MM.1S (cell line): ENCODE measurements around the gene GABRG3.

ENCODE experiments used
- DNase-seq: peaks from one replicate; pipeline ENCODE4 v3.0.0-alpha.2; 2015
- H2AFZ ChIP-seq: fragments of 300-600 bp; sonication (generic); 2 replicates; pipeline ENCODE4 v1.6.0; 2016; ENCODE audit warnings: antibody characterized with exemption, low read length
- H3F3A ChIP-seq: fragments of 300-600 bp; sonication (generic); 2 replicates; pipeline ENCODE4 v1.6.1; 2016; ENCODE audit warnings: mild to moderate bottlenecking, antibody characterized with exemption, low read length, moderate library complexity, mixed read lengths; ENCODE audit not compliant: insufficient read depth
- H3K27ac ChIP-seq: fragments of 300-600 bp; sonication (generic); 2 replicates; pipeline ENCODE4 v1.5.1; 2016; ENCODE audit warnings: mild to moderate bottlenecking, low read length
- H3K27me3 ChIP-seq: fragments of 300-600 bp; sonication (generic); replicated peaks from 2 replicates; pipeline ENCODE4 v1.6.0; 2016; ENCODE audit warnings: low read length; ENCODE audit not compliant: insufficient read depth
- H3K36me3 ChIP-seq: fragments of 300-600 bp; sonication (generic); replicated peaks from 2 replicates; pipeline ENCODE4 v1.6.1; 2016; ENCODE audit warnings: mild to moderate bottlenecking, low read length, mixed read lengths; ENCODE audit not compliant: insufficient read depth
- H3K4me1 ChIP-seq: fragments of 300-600 bp; sonication (generic); 2 replicates; pipeline ENCODE4 v1.6.1; 2016; ENCODE audit warnings: low read length, mixed read lengths
- H3K4me2 ChIP-seq: fragments of 300-600 bp; sonication (generic); 2 replicates; pipeline ENCODE4 v1.6.0; 2016; ENCODE audit warnings: low read depth, low read length
- H3K4me3 ChIP-seq: fragments of 300-600 bp; sonication (generic); 2 replicates; pipeline ENCODE4 v1.5.1; 2016; ENCODE audit warnings: low read length, mixed read lengths
- H3K79me2 ChIP-seq: fragments of 300-600 bp; sonication (generic); 2 replicates; pipeline ENCODE4 v1.6.1; 2016; ENCODE audit warnings: mixed run types, low read length, mixed read lengths
- H3K9ac ChIP-seq: fragments of 300-600 bp; sonication (generic); 2 replicates; pipeline ENCODE4 v1.6.1; 2016; ENCODE audit warnings: low read length, mixed read lengths
- H3K9me2 ChIP-seq: fragments of 300-600 bp; sonication (generic); replicated peaks from 2 replicates; pipeline ENCODE4 v1.6.1; 2016; ENCODE audit warnings: mild to moderate bottlenecking, low read length, mixed read lengths; ENCODE audit not compliant: insufficient read depth
- H3K9me3 ChIP-seq: fragments of 300-600 bp; sonication (generic); replicated peaks from 2 replicates; pipeline ENCODE4 v1.6.1; 2016; ENCODE audit warnings: mild to moderate bottlenecking, low read length, mixed read lengths; ENCODE audit not compliant: insufficient read depth
- H4K20me1 ChIP-seq: fragments of 300-600 bp; sonication (generic); 2 replicates; pipeline ENCODE4 v1.6.1; 2016; ENCODE audit warnings: mild to moderate bottlenecking, low read length, moderate library complexity, mixed read lengths; ENCODE audit not compliant: insufficient read depth
- CTCF ChIP-seq: fragments of 300-600 bp; sonication (generic); IDR thresholded peaks from 2 replicates; pipeline ENCODE4 v1.5.1; 2016; ENCODE audit warnings: antibody characterized with exemption, low read length, mixed read lengths
- EZH2 ChIP-seq: fragments of 300-600 bp; sonication (generic); optimal IDR thresholded peaks from 2 replicates; pipeline ENCODE3; 2017; ENCODE audit warnings: low read depth, mild to moderate bottlenecking, antibody characterized with exemption, low read length, mixed read lengths
- EZH2phosphoT487 ChIP-seq: fragments of 300-600 bp; sonication (generic); IDR thresholded peaks from 2 replicates; pipeline ENCODE4 v1.6.1; 2018; ENCODE audit warnings: antibody characterized with exemption, low read length

Gene GABRG3

GRCh38 chr15:27258287-27258686, 287.3 kb downstream of the GABRG3 start:
- no peak for DNase-seq
- TF ChIP-seq EZH2: no peak
- TF ChIP-seq CTCF: no peak
- TF ChIP-seq EZH2phosphoT487: no peak
- H3K27ac ChIP-seq: no peak overlapping the region
- H3K4me2 ChIP-seq: no peak overlapping the region
- no peaks in the 10 kb centered on the region for H3K4me1 ChIP-seq
- no peaks in the 10 kb centered on the region for H3K36me3 ChIP-seq
- H3K27me3 ChIP-seq: no peaks in the 10 kb centered on the region
- no peak overlapping the region for H2AFZ ChIP-seq
- no peaks in the 10 kb centered on the region for H3K9me2 ChIP-seq
- no peak overlapping the region for H3K4me3 ChIP-seq
- no peaks in the 10 kb centered on the region for H4K20me1 ChIP-seq
- no peaks in the 10 kb centered on the region for H3F3A ChIP-seq
- no peaks in the 10 kb centered on the region for H3K9me3 ChIP-seq
- H3K79me2 ChIP-seq: no peaks in the 10 kb centered on the region
- no peak overlapping the region for H3K9ac ChIP-seq

DNA sequence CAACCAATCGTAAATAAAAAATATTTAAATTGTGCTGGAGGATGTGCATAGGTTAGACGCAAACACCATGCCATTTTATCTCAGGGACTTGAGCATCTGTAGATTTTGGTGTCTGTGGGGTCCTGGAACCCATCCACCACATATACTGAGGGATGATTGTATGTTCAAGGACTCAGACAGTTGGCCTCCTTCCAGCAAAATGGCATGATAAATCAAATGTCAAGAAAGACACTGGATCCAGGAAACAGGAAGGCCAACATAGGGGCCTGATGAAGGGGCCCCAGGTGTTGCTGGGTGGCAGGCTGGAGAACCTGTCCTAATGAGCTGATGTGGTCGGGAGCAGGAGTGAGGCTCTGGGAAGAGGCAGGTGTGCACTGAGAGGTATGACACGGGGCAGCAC, 289.5 kb downstream of the GABRG3 start:
- no peak for TF ChIP-seq CTCF
- no peak for TF ChIP-seq EZH2phosphoT487
- no peak for TF ChIP-seq EZH2
- no peak overlapping the region for H3K9ac ChIP-seq

GRCh38 chr15:27268923-27269322, 297.9 kb downstream of the GABRG3 start:
- H3K4me1 ChIP-seq: no peaks in the 10 kb centered on the region
- no peak for DNase-seq
- no peaks in the 10 kb centered on the region for H3F3A ChIP-seq
- H2AFZ ChIP-seq: no peak overlapping the region
- no peaks in the 10 kb centered on the region for H3K9me2 ChIP-seq
- H3K9ac ChIP-seq: no peak overlapping the region
- H3K27me3 ChIP-seq: no peaks in the 10 kb centered on the region
- H3K4me2 ChIP-seq: no peak overlapping the region
- no peak overlapping the region for H3K27ac ChIP-seq
- H3K79me2 ChIP-seq: no peaks in the 10 kb centered on the region
- TF ChIP-seq EZH2phosphoT487 (no peak), EZH2 (no peak), CTCF (no peak)
- no peak overlapping the region for H3K4me3 ChIP-seq
- no peaks in the 10 kb centered on the region for H4K20me1 ChIP-seq
- no peaks in the 10 kb centered on the region for H3K36me3 ChIP-seq
- no peaks in the 10 kb centered on the region for H3K9me3 ChIP-seq

More for the DNA sequence above, 289.5 kb downstream of the GABRG3 start:
- H3K27me3 ChIP-seq: no peaks in the 10 kb centered on the region
- no peaks in the 10 kb centered on the region for H3K36me3 ChIP-seq
- H4K20me1 ChIP-seq: no peaks in the 10 kb centered on the region
- DNase-seq: no peak
- no peaks in the 10 kb centered on the region for H3K79me2 ChIP-seq
- H3K4me3 ChIP-seq: no peak overlapping the region
- H3K4me1 ChIP-seq: no peaks in the 10 kb centered on the region
- H3K4me2 ChIP-seq: no peak overlapping the region
- no peaks in the 10 kb centered on the region for H3K9me3 ChIP-seq
- H3F3A ChIP-seq: no peaks in the 10 kb centered on the region
- no peak overlapping the region for H3K27ac ChIP-seq
- H3K9me2 ChIP-seq: no peaks in the 10 kb centered on the region
- no peak overlapping the region for H2AFZ ChIP-seq
